UCSD-AML1 (cell line): ENCODE results near the gene KAZN.
"Not testable (repeated sequence)": the region's sequence is repeated elsewhere in the genome, so short reads cannot be mapped to it uniquely, and the experiment has no call there.

Experiments used
- DNase-seq: peaks from one replicate; lab custom pipeline; 2025; ENCODE audit not compliant: unreplicated experiment; lab: John Stamatoyannopoulos, UW

The KAZN gene

GRCh38 chr1:14962407-14962806 is 363.9 kb downstream of the KAZN start:
- no peak for DNase-seq

GRCh38 chr1:14963791-14964710 is 365.6 kb downstream of the KAZN start:
- DNase-seq = not testable (repeated sequence)

DNA sequence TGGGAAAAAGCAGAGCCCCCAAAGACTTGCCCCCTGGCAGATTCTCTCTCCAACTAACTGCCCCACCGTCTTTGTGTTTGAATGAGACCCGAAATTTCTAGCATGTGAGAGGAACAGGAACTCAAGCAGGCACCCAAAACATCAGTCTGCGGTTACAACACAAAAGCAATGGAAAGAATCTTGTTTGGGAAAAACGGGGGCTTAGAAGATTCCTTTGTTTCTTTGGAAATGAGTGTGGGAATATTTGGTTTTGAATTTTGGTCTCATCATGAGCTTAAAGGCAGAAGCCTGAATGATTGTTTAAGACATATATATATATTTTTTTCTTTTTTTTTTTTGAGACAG is 366.2 kb downstream of the KAZN start:
- DNase-seq = no peak

DNA sequence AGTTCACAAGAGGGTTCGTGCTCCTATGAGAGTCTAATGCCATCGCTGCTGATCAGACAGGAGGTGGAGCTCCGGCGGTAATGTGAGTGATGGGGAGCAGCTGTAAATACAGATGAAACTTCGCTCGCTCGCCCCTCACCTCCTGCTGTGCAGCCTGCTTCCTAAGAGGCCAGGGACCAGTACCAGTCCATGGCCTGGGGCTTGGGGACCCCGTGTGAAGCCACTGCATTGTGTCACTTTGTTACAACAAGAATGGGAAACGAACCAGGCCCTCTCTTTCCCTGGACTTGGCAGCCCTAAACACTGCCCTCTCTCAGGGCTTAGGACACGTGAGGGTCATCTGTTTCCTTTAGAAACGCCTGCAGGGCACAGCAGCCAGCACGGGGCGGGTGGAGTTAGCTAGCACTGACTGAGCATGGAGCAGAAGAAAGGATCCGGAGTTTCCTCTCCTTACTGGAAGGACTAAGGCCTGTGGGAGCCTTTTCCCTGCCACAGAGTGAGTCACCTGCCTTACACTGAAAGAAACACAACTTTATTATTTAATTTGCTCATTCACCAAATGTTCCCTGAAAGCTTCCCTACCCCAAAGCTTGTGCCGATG is 369.9 kb downstream of the KAZN start:
- DNase-seq = no peak

DNA sequence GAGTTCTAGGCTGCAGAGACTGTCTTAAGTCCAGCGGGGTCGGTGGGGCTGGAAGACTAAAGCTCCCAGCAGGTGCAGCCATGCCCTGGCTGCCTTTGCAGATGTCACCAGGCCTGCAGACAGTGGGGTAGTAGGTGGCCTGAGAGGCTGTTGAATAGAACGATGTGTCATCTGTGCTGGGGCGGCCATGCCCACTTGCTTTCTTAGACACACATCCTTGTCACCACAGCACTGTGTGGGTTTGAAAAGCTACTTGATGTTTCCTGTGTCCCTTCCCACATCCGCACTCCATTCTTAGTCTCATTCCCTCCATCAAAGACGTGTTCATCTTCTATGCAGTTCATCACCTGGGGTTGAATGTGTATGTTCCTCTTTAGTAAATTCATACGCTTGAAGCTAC is 370.5 kb downstream of the KAZN start:
- peak; percentile 30 for DNase-seq

GRCh38 chr1:14970115-14970798 is 371.8 kb downstream of the KAZN start:
- peak; percentile 17 for DNase-seq

DNA sequence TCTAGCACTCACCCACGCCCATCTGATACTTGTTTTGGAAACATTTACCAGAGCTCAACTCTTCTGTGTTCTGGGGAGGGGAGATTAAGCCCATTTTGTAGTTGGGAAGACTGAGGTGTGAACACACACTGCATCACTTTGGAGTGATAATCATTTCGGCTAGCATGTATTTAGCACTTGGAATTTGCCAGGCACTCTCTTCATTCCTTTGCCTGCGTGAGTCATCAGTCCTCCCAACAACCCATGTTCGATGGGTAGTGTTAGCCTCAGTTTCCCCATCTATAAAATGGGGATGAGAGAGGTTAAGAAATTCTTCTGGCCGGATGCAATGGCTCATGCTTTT is 372.3 kb downstream of the KAZN start:
- no peak for DNase-seq

- DNase-seq = no peak
Measured at GRCh38 chr1:14971221-14971620, 372.7 kb downstream of the KAZN start.

- no peak for DNase-seq
Measured at GRCh38 chr1:14972107-14972506, 373.6 kb downstream of the KAZN start.

DNA sequence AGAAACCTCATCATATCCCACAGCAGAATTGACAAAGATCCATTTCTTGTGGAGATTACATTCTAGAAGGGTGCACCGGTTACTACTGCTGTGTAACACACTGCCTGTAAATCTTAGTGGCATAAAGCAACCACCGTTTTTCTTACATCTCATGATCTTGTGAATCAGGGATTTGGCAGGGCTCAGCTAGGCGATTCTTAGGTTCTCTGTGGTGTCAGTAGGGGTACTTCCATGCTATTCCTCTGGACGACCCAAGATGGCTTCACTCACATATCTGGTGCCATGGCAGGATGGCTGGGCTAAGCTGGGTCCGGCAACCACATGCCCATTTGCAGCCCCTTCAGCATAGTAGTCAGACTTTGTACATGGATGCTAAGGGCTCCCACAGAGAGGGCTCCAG is 375.3 kb downstream of the KAZN start:
- no peak for DNase-seq

GRCh38 chr1:14974361-14974760 is 375.9 kb downstream of the KAZN start:
- DNase-seq = no peak

- DNase-seq = no peak
Measured at GRCh38 chr1:14975119-14975518, 376.6 kb downstream of the KAZN start.

GRCh38 chr1:14976256-14976655 is 377.8 kb downstream of the KAZN start:
- DNase-seq = no peak

DNA sequence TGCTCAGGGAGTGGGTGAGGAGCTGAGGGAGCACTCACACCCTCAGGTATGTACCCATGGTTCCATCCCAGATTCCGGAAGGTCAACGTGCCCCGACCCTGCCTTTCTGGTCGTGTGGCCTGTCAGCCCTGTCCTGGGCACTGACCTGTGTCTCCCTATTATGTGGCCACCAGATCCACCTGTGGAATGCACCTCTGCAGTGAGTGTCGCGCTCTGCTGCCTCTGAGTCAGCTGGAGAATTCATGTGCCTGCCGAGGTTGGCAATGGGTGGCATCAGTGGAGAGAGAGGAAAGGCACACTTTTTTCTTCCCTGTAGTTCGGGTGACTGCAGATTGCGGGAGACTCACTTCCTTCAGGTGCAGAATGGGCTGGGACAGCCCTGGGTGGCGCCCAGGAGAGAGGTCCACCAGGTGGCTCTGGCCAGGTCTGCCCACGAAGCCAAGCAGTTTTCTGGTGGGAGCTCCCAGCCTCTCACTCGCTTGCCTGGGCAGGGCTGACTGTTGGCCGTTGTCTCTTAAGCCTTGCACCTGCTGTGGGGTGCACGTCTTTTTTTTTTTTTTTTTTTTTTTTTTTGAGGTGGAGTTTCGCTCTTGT is 378.9 kb downstream of the KAZN start:
- no peak for DNase-seq

- DNase-seq = peak; percentile 43
Measured at GRCh38 chr1:14980621-14981218, 382.2 kb downstream of the KAZN start.

- no peak for DNase-seq
Measured at GRCh38 chr1:14982029-14982428, 383.5 kb downstream of the KAZN start.

GRCh38 chr1:14983277-14983676 is 384.8 kb downstream of the KAZN start:
- DNase-seq = no peak

DNA sequence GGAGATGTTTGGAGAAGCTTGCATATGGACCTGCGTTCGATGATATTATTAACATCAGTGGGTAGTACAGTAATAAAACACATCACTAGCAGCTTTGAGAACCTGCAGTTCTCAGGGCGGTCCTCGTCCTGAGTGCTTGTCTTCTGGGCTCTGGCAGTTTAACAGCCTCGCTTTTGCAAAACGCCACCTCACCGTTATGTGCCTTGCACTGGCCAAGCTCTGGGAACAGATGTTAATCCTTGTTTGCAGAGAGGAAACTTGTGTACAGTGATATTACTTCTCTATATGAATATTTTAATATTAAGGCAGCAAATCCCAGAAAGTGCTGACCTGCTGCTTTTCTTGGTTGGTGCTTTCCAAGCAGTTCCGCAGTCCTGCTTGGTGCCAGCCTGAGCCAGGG is 387.7 kb downstream of the KAZN start:
- no peak for DNase-seq

GRCh38 chr1:14987829-14988603 is 389.5 kb downstream of the KAZN start:
- DNase-seq = no peak

DNA sequence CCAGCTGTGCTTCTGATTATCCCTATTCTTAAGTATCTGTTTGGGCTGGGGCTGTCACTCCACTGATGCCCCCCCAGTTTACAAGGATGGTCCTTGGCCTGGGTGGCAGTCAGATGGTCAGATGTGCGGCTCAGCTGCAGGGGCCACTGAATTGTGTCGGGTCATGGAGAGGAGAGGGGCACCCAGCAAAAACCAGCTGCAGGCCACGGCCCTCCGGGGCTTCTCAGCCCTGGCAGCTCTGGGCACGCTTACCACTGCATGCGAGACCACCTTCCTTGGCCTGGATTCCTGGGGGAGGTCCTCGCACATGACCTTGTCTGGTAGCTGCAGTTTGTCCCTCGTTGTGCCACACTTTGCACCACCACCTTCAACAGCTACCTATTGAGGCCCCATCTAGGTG is 390.2 kb downstream of the KAZN start:
- no peak for DNase-seq
